HCT116 (cell line): ENCODE data around the gene RNF145. TPM values are rescaled to one million over a fixed set of nuclear protein-coding genes. Genes with fewer than 3 reads are reported as not detected.

Experiments
- ATAC-seq: fragments of 200-7000 bp; cut with Tn5 transposase; 2 replicates; pipeline ENCODE4 v1.9.1; 2020; ENCODE audit warnings: mild to moderate bottlenecking, moderate library complexity
- BruUV-seq: library from RNA; stranded (reverse); fragments of 400-500 nt; replicated peaks from 2 replicates; lab custom pipeline; 2021; lab: Mats Ljungman, UMichigan
- CTCF ChIA-PET: fragments of 300-600 bp; sonication (Branson Sonifier 250); formaldehyde crosslinking; loops from one replicate; lab custom pipeline; 2021; ENCODE audit warnings: antibody characterized with exemption; lab: Charles Lee
- POLR2A ChIA-PET: fragments of 300-600, 350-600 bp; sonication (Branson Sonifier 250); formaldehyde crosslinking; loops from one replicate; lab custom pipeline; 2021; ENCODE audit warnings: antibody characterized with exemption; lab: Charles Lee
- RAD21 ChIA-PET, 2 experiments: fragments of 300-600 bp; sonication (Branson Sonifier 250); formaldehyde crosslinking; loops; one replicate each; lab custom pipeline; 2023; ENCODE audit warnings: low total read pairs in 2 of 2; ENCODE audit not compliant: uncharacterized antibody in 2 of 2, unreplicated experiment in 2 of 2, low non-redundant PET in 1 of 2; lab: Charles Lee
- DNase-seq: peaks from one replicate; pipeline ENCODE4 v3.0.0-alpha.2; 2010; ENCODE audit warnings: low read depth, low spot score
- H2AFZ ChIP-seq: fragments of 200-600 bp; shearing (Covaris generic), sonication (generic); 2 replicates; pipeline ENCODE4 v1.6.1; 2017; ENCODE audit warnings: low read depth, mixed run types, mixed read lengths, antibody characterized with exemption, low read length; ENCODE audit not compliant: poor library complexity, severe bottlenecking
- H3K27ac ChIP-seq: 2 replicates; pipeline ENCODE4 v1.5.1; 2012; ENCODE audit warnings: low read depth, low read length
- H3K27me3 ChIP-seq: fragments of 200-600 bp; sonication (generic); 2 replicates; pipeline ENCODE4 v1.6.1; 2016; ENCODE audit warnings: mixed run types, low read length, mixed read lengths; ENCODE audit not compliant: insufficient read depth
- H3K36me3 ChIP-seq, 2 experiments: fragments of 200-500 bp in 1 of 2; fragments of 200-600 bp in 1 of 2; sonication (Bioruptor generic) in 1 of 2; sonication (generic) in 1 of 2; 2 replicates each; pipeline versions ENCODE4 v1.5.1 to v1.6.1; 2014 to 2016; ENCODE audit warnings: low read length in 2 of 2, inconsistent platforms in 1 of 2, mixed read lengths in 1 of 2, mixed run types in 1 of 2; ENCODE audit not compliant: insufficient read depth in 2 of 2, control insufficient read depth in 1 of 2
- H3K4me1 ChIP-seq, 2 experiments: fragments of 200-600 bp in 1 of 2; sonication (generic) in 1 of 2; 2 replicates each; pipeline versions ENCODE4 v1.5.1 to v1.6.1; 2012 to 2017; ENCODE audit warnings: low read length in 2 of 2, inconsistent platforms in 1 of 2, mild to moderate bottlenecking in 1 of 2, mixed read lengths in 1 of 2, mixed run types in 1 of 2, moderate library complexity in 1 of 2; ENCODE audit not compliant: insufficient read depth in 2 of 2, control insufficient read depth in 1 of 2
- H3K4me2 ChIP-seq: fragments of 200-600 bp; sonication (generic); 2 replicates; pipeline ENCODE4 v1.6.1; 2017; ENCODE audit warnings: mixed run types, low read length, mixed read lengths
- H3K4me3 ChIP-seq, 2 experiments: fragments of 200-600 bp in 1 of 2; sonication (generic) in 1 of 2; replicated peaks in 1 of 2; 2 replicates each; pipeline ENCODE4 v1.5.1; 2011 to 2016; ENCODE audit warnings: low read length in 2 of 2, control low read depth in 1 of 2, low read depth in 1 of 2, mild to moderate bottlenecking in 1 of 2, mixed read lengths in 1 of 2, mixed run types in 1 of 2
- H3K79me2 ChIP-seq: fragments of 200-600 bp; sonication (generic); 2 replicates; pipeline ENCODE4 v1.6.1; 2017; ENCODE audit warnings: mild to moderate bottlenecking, mixed run types, low read length, moderate library complexity, mixed read lengths; ENCODE audit not compliant: insufficient read depth
- H3K9ac ChIP-seq: fragments of 200-600 bp; sonication (generic); 2 replicates; pipeline ENCODE4 v1.6.1; 2016; ENCODE audit warnings: low read length, mixed read lengths
- H3K9me2 ChIP-seq: fragments of 200-600 bp; sonication (generic), shearing (Covaris generic); 2 replicates; pipeline ENCODE4 v1.6.1; 2017; ENCODE audit warnings: mixed run types, mild to moderate bottlenecking, moderate library complexity; ENCODE audit not compliant: insufficient read depth
- H3K9me3 ChIP-seq, 2 experiments: fragments of 200-500 bp in 1 of 2; fragments of 200-600 bp in 1 of 2; sonication (Bioruptor generic) in 1 of 2; sonication (generic) in 1 of 2; 2 replicates each; pipeline ENCODE4 v1.6.1; 2014 to 2017; ENCODE audit warnings: low read length in 2 of 2, mixed read lengths in 2 of 2, inconsistent platforms in 1 of 2, low read depth in 1 of 2, mild to moderate bottlenecking in 1 of 2, mixed run types in 1 of 2, moderate library complexity in 1 of 2; ENCODE audit not compliant: control insufficient read depth in 1 of 2, insufficient read depth in 1 of 2
- H4K20me1 ChIP-seq: fragments of 200-600 bp; sonication (generic), shearing (Covaris generic); 2 replicates; pipeline ENCODE4 v1.6.1; 2017; ENCODE audit warnings: mixed run types, mild to moderate bottlenecking, moderate library complexity; ENCODE audit not compliant: insufficient read depth
- ELF1 ChIP-seq: IDR thresholded peaks from 2 replicates; pipeline ENCODE4 v1.6.1; 2012; ENCODE audit warnings: low read depth, borderline replicate concordance
- EZH2 ChIP-seq: fragments of 200-600 bp; sonication (generic); IDR thresholded peaks from 2 replicates; pipeline ENCODE4 v1.6.1; 2017; ENCODE audit warnings: antibody characterized with exemption, mixed run types
- JUND ChIP-seq: IDR thresholded peaks from 2 replicates; pipeline ENCODE4 v1.6.1; 2012
- POLR2A ChIP-seq: IDR thresholded peaks from 2 replicates; pipeline ENCODE4 v1.7.0; 2011; ENCODE audit warnings: borderline replicate concordance; ENCODE audit not compliant: insufficient read depth, insufficient read length; ENCODE audit errors: extremely low read depth
- POLR2AphosphoS5 ChIP-seq: IDR thresholded peaks from 2 replicates; pipeline ENCODE4 v1.6.1; 2011; ENCODE audit warnings: mild to moderate bottlenecking, low read depth, low read length, moderate library complexity
- SIN3A ChIP-seq: IDR thresholded peaks from 2 replicates; pipeline ENCODE4 v1.6.1; 2012; ENCODE audit warnings: low read depth
- SP1 ChIP-seq: IDR thresholded peaks from 2 replicates; pipeline ENCODE4 v1.6.1; 2012; ENCODE audit warnings: low read depth
- SRF ChIP-seq: IDR thresholded peaks from 2 replicates; pipeline ENCODE4 v1.6.1; 2012; ENCODE audit warnings: low read depth
- ZFX ChIP-seq: fragments of 450-650 bp; IDR thresholded peaks from 2 replicates; pipeline ENCODE4 v1.6.1; 2017
- ZNF274 ChIP-seq: fragments of 200-500 bp; sonication (Bioruptor generic); IDR thresholded peaks from 2 replicates; pipeline ENCODE4 v1.6.1; 2014; ENCODE audit warnings: mild to moderate bottlenecking, low read depth, low read length, inconsistent platforms
- intact Hi-C: fragments of 100-400 bp; cut with micrococcal nuclease; formaldehyde crosslinking; loops from 2 replicates; pipeline ENCODE4 v1.10.0; 2022
- total RNA-seq: library from RNA; stranded (reverse); gene quantifications from one replicate; pipeline ENCODE4 v1.2.1, GENCODE V29; 2021; ENCODE audit not compliant: unreplicated experiment
- TF ChIP-seq, protein P1 (sequence below): IDR thresholded peaks from 2 replicates; pipeline ENCODE4 v1.6.1; 2011; ENCODE audit warnings: mild to moderate bottlenecking, low read length, moderate library complexity; ENCODE audit not compliant: insufficient replicate concordance; ENCODE audit errors: extremely low read depth
- TF ChIP-seq, protein P2 (sequence below), 3 experiments: fragments of 200-600 bp in 1 of 3; sonication (generic) in 1 of 3; IDR thresholded peaks in 2 of 3; conservative IDR thresholded peaks in 1 of 3; 2 replicates each; pipeline ENCODE4 v1.5.1; 2012 to 2017; ENCODE audit warnings: low read depth in 2 of 3, low read length in 2 of 3, antibody characterized with exemption in 1 of 3, borderline replicate concordance in 1 of 3, control low read depth in 1 of 3, mild to moderate bottlenecking in 1 of 3, mixed read lengths in 1 of 3, mixed run types in 1 of 3, moderate library complexity in 1 of 3; ENCODE audit not compliant: insufficient read depth in 1 of 3

The RNF145 gene
- total RNA-seq, 1 experiment from 2014 or later: 60.6 TPM

DNA sequence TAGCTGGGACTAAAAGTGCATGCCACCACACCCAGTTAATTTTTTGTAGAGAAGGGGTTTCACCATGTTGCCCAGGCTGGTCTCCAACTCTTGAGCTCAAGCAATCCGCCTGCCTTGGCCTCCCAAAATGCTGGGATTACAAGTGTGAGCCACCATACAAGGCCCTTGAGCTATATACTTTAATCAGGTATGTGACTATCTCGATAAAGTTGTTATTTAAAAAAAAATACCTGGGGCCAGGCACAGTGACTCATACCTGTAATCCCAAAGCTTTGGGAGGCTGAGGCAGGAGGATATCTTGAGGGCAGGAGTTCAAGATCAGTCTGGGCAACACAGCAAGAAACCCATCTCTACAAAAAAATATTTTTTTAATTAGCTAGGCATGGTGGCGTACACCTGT, 19.2 kb downstream of the RNF145 start (continued):
- TF ChIP-seq, protein P1, sequence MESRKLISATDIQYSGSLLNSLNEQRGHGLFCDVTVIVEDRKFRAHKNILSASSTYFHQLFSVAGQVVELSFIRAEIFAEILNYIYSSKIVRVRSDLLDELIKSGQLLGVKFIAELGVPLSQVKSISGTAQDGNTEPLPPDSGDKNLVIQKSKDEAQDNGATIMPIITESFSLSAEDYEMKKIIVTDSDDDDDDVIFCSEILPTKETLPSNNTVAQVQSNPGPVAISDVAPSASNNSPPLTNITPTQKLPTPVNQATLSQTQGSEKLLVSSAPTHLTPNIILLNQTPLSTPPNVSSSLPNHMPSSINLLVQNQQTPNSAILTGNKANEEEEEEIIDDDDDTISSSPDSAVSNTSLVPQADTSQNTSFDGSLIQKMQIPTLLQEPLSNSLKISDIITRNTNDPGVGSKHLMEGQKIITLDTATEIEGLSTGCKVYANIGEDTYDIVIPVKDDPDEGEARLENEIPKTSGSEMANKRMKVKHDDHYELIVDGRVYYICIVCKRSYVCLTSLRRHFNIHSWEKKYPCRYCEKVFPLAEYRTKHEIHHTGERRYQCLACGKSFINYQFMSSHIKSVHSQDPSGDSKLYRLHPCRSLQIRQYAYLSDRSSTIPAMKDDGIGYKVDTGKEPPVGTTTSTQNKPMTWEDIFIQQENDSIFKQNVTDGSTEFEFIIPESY: no peak
- TF ChIP-seq, protein P2, sequence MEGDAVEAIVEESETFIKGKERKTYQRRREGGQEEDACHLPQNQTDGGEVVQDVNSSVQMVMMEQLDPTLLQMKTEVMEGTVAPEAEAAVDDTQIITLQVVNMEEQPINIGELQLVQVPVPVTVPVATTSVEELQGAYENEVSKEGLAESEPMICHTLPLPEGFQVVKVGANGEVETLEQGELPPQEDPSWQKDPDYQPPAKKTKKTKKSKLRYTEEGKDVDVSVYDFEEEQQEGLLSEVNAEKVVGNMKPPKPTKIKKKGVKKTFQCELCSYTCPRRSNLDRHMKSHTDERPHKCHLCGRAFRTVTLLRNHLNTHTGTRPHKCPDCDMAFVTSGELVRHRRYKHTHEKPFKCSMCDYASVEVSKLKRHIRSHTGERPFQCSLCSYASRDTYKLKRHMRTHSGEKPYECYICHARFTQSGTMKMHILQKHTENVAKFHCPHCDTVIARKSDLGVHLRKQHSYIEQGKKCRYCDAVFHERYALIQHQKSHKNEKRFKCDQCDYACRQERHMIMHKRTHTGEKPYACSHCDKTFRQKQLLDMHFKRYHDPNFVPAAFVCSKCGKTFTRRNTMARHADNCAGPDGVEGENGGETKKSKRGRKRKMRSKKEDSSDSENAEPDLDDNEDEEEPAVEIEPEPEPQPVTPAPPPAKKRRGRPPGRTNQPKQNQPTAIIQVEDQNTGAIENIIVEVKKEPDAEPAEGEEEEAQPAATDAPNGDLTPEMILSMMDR (IDR thresholded peaks at IDR 0.05 in 2 of 3, conservative IDR thresholded peaks at IDR 0.05 in 1 of 3; ENCODE audit: borderline replicate concordance in 1 of 3, insufficient read depth in 1 of 3, low read depth in 2 of 3, low read length in 2 of 3): no peak
- TF ChIP-seq POLR2AphosphoS5 (no peak), POLR2A (no peak)
- TF ChIP-seq, all 23 proteins: peak for 0

DNA sequence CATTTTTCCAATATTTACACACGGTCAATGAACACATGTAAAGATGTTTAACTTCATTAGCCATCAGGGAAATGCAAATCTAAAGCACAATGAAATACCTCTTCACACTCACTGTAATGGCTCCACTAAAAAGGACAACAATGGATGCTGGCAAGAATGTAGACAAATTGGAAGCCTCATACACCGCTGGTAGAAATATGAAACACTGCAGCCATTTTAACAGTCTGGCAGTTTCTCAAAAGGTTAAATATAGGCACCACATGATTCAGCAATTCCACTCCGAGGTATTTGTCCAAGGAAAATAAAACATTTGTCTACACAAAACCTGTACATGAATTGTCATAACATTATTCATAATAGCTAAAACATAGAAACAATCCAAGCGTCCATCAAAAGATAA, 20.0 kb downstream of the RNF145 start:
- Histone ChIP-seq H3K36me3 (peaks cover 0 to 2% of the 10 kb centered on the region in 2 experiments; a peak in 2 of 4 replicates), H3K27me3 (no peaks in the 10 kb centered on the region), H3K9ac (no peak overlapping the region), H3K27ac (no peak overlapping the region), H3K9me3 (no peaks in the 10 kb centered on the region), H3K4me3 (no peak overlapping the region), H4K20me1 (no peaks in the 10 kb centered on the region), H3K4me2 (no peak overlapping the region), H2AFZ (no peak overlapping the region), H3K9me2 (no peaks in the 10 kb centered on the region), H3K4me1 (peaks cover 4 to 14% of the 10 kb centered on the region in 2 experiments; a peak in 2 of 4 replicates), H3K79me2 (peaks cover 56% of the 10 kb centered on the region)
- ATAC-seq: no peak
- ChIA-PET POLR2A (no interaction called here), RAD21 (no interaction called here), CTCF (no interaction called here)
- DNase-seq: no peak
- TF ChIP-seq SRF: no peak
- no peak for TF ChIP-seq ZNF274
- TF ChIP-seq, protein P1: no peak
- no peak for TF ChIP-seq ELF1
- TF ChIP-seq SP1: no peak
- TF ChIP-seq POLR2AphosphoS5: no peak
- TF ChIP-seq ZFX: no peak
- no peak for TF ChIP-seq JUND
- no peak for TF ChIP-seq EZH2
- no peak for TF ChIP-seq SIN3A
- intact Hi-C loops: no loop called here
- no TSS peak for BruUV-seq
